Measurements from ENCODE around the gene CHI3L1. TPM values are rescaled to one million over a fixed set of nuclear protein-coding genes. Genes with fewer than 3 reads are reported as not detected.

CHI3L1 gene
- total RNA-seq, 1 donor from 2014 or later, result not detected

GRCh38 chr1:203158960-203159665 lies 27.4 kb downstream of the CHI3L1 start:
- Mint-ChIP-seq H3K27ac (no peak overlapping the region), H3K4me1 (ENCODE audit: low read depth) (peaks cover 5% of the 10 kb centered on the region), H3K36me3 (ENCODE audit: insufficient read depth) (no peaks in the 10 kb centered on the region), H3K4me3 (ENCODE audit: low read depth) (no peak overlapping the region), H3K27me3 (peaks cover 43% of the 10 kb centered on the region), H3K9me3 (ENCODE audit: low read depth) (no peaks in the 10 kb centered on the region)
- TF ChIP-seq CTCF (IDR thresholded peaks at IDR 0.05; ENCODE audit: unreplicated experiment), result no peak
- DNase-seq (ENCODE audit: low spot score, unreplicated experiment), result no peak

- Mint-ChIP-seq H3K4me1 (ENCODE audit: low read depth) (peaks cover 8% of the 10 kb centered on the region), H3K36me3 (ENCODE audit: insufficient read depth) (no peaks in the 10 kb centered on the region), H3K27ac (no peak overlapping the region), H3K9me3 (ENCODE audit: low read depth) (no peaks in the 10 kb centered on the region), H3K4me3 (ENCODE audit: low read depth) (no peak overlapping the region), H3K27me3 (peaks cover 41% of the 10 kb centered on the region)
- DNase-seq (ENCODE audit: low spot score, unreplicated experiment), result no peak
- no peak for TF ChIP-seq CTCF (IDR thresholded peaks at IDR 0.05; ENCODE audit: unreplicated experiment)
These were observed 28.1 kb downstream of the CHI3L1 start for GRCh38 chr1:203158423-203158822.

GRCh38 chr1:203156280-203156679 lies 30.2 kb downstream of the CHI3L1 start:
- Mint-ChIP-seq H3K4me1 (ENCODE audit: low read depth) (peaks cover 21% of the 10 kb centered on the region), H3K36me3 (ENCODE audit: insufficient read depth) (no peaks in the 10 kb centered on the region), H3K27me3 (peaks cover 31% of the 10 kb centered on the region), H3K27ac (no peak overlapping the region), H3K4me3 (ENCODE audit: low read depth) (no peak overlapping the region), H3K9me3 (ENCODE audit: low read depth) (no peaks in the 10 kb centered on the region)
- DNase-seq (ENCODE audit: low spot score, unreplicated experiment), result no peak
- TF ChIP-seq CTCF (IDR thresholded peaks at IDR 0.05; ENCODE audit: unreplicated experiment), result no peak

- Mint-ChIP-seq H3K27me3 (peaks cover 21% of the 10 kb centered on the region), H3K4me1 (ENCODE audit: low read depth) (peaks cover 30% of the 10 kb centered on the region), H3K27ac (no peak overlapping the region), H3K4me3 (ENCODE audit: low read depth) (no peak overlapping the region), H3K36me3 (ENCODE audit: insufficient read depth) (no peaks in the 10 kb centered on the region), H3K9me3 (ENCODE audit: low read depth) (no peaks in the 10 kb centered on the region)
- no peak for TF ChIP-seq CTCF (IDR thresholded peaks at IDR 0.05; ENCODE audit: unreplicated experiment)
- no peak for DNase-seq (ENCODE audit: low spot score, unreplicated experiment)
These were observed 32.3 kb downstream of the CHI3L1 start for GRCh38 chr1:203153989-203154821.

- Mint-ChIP-seq H3K4me3 (ENCODE audit: low read depth) (no peak overlapping the region), H3K27ac (no peak overlapping the region), H3K36me3 (ENCODE audit: insufficient read depth) (no peaks in the 10 kb centered on the region), H3K27me3 (peaks cover 16% of the 10 kb centered on the region), H3K9me3 (ENCODE audit: low read depth) (no peaks in the 10 kb centered on the region), H3K4me1 (ENCODE audit: low read depth) (peaks cover 36% of the 10 kb centered on the region)
- DNase-seq (ENCODE audit: low spot score, unreplicated experiment), result no peak
- no peak for TF ChIP-seq CTCF (IDR thresholded peaks at IDR 0.05; ENCODE audit: unreplicated experiment)
These were observed 33.2 kb downstream of the CHI3L1 start for GRCh38 chr1:203153051-203153988.
